Transverse colon (tissue), 3 donors: ENCODE results near the gene DTNBP1.

Experiments
- CTCF ChIP-seq, 5 experiments: fragments of 200-600 bp in 3 of 5; fragments of 450-650 bp in 2 of 5; sonication (generic) in 3 of 5; IDR thresholded peaks; 1 replicate in 2 of 5; 2 replicates in 3 of 5; pipeline ENCODE4 v1.5.1; 2016 to 2017; ENCODE audit warnings: antibody characterized with exemption in 5 of 5, inconsistent platforms in 3 of 5, mild to moderate bottlenecking in 2 of 5, moderate library complexity in 1 of 5
- POLR2A ChIP-seq: fragments of 450-650 bp; IDR thresholded peaks from one replicate; pipeline ENCODE4 v1.6.1; 2016; ENCODE audit warnings: antibody characterized with exemption, mild to moderate bottlenecking, moderate library complexity

GRCh38 chr6:15665237-15665636, 2.4 kb upstream of the DTNBP1 start:
- no peak for TF ChIP-seq POLR2A
- no peak for TF ChIP-seq CTCF (IDR thresholded peaks at IDR 0.05)
